H1 (cell line): ENCODE results near the gene DCAF6. TPM values are rescaled to one million over a fixed set of nuclear protein-coding genes. Genes with fewer than 3 reads are reported as not detected.

ENCODE experiments used
- CTCF ChIA-PET: fragments of 300-600 bp; sonication (Branson Sonifier 250); formaldehyde crosslinking; loops from one replicate; lab custom pipeline; 2021; ENCODE audit not compliant: partially characterized antibody; lab: Charles Lee
- POLR2A ChIA-PET: fragments of 300-600 bp; sonication (Branson Sonifier 250); formaldehyde crosslinking; loops from one replicate; lab custom pipeline; 2021; ENCODE audit warnings: inconsistent platforms; ENCODE audit not compliant: partially characterized antibody; lab: Charles Lee
- DNase-seq, 2 experiments: peaks; one replicate each; pipeline versions ENCODE4 v3.0.0 to v3.0.0-alpha.2; 2010 to 2022; ENCODE audit warnings: low spot score in 2 of 2, low read depth in 1 of 2, mixed read lengths in 1 of 2
- FAIRE-seq: peaks from 2 replicates; lab custom pipeline; 2011; peaks lifted over from hg19 to GRCh38; lab: Jason Lieb, UNC
- H2AFZ ChIP-seq: 2 replicates; pipeline ENCODE4 v1.8.1; 2012; ENCODE audit warnings: low read length, inconsistent platforms
- H2AK5ac ChIP-seq: 2 replicates; pipeline ENCODE4 v1.6.1; 2013; ENCODE audit warnings: low read depth, low read length
- H2BK120ac ChIP-seq: replicated peaks from 2 replicates; pipeline ENCODE3; 2013; ENCODE audit warnings: low read depth, low read length, inconsistent platforms
- H2BK12ac ChIP-seq: 2 replicates; pipeline ENCODE4 v1.6.1; 2013; ENCODE audit warnings: low read depth, low read length
- H2BK15ac ChIP-seq: 2 replicates; pipeline ENCODE4 v1.6.1; 2013; ENCODE audit warnings: low read length
- H2BK20ac ChIP-seq: 2 replicates; pipeline ENCODE4 v1.6.1; 2013; ENCODE audit warnings: low read length
- H2BK5ac ChIP-seq: 2 replicates; pipeline ENCODE4 v1.6.1; 2013; ENCODE audit warnings: low read depth, low read length
- H3K14ac ChIP-seq: 2 replicates; pipeline ENCODE4 v1.6.1; 2013; ENCODE audit warnings: inconsistent platforms; ENCODE audit not compliant: insufficient read length
- H3K18ac ChIP-seq: 2 replicates; pipeline ENCODE4 v1.6.1; 2013; ENCODE audit warnings: low read length; ENCODE audit errors: extremely low read depth
- H3K23ac ChIP-seq: 2 replicates; pipeline ENCODE4 v1.6.1; 2013; ENCODE audit warnings: inconsistent platforms; ENCODE audit not compliant: insufficient read length
- H3K23me2 ChIP-seq: 2 replicates; pipeline ENCODE4 v1.6.1; 2013; ENCODE audit warnings: low read depth, low read length
- H3K27ac ChIP-seq: 2 replicates; pipeline ENCODE4 v1.6.1; 2011; ENCODE audit warnings: low read depth, low read length, inconsistent platforms
- H3K27me3 ChIP-seq, 4 experiments: replicated peaks in 1 of 4; 1 replicate in 1 of 4; 2 replicates in 3 of 4; pipeline versions ENCODE4 v1.6.1 to v1.8.1; 2011 to 2013; ENCODE audit warnings: low read length in 3 of 4, mild to moderate bottlenecking in 3 of 4, inconsistent platforms in 2 of 4, mixed read lengths in 2 of 4, moderate library complexity in 1 of 4; ENCODE audit not compliant: control insufficient read depth in 3 of 4, insufficient read depth in 3 of 4; ENCODE audit errors: extremely low read depth in 1 of 4
- H3K36me3 ChIP-seq, 4 experiments: 2 replicates each; pipeline versions ENCODE4 v1.6.1 to v1.8.1; 2011 to 2013; ENCODE audit warnings: mild to moderate bottlenecking in 4 of 4, low read length in 3 of 4, moderate library complexity in 2 of 4, control low read depth in 1 of 4, inconsistent platforms in 1 of 4; ENCODE audit not compliant: insufficient read depth in 4 of 4, control insufficient read depth in 2 of 4
- H3K4ac ChIP-seq: replicated peaks from 2 replicates; pipeline ENCODE3; 2013; ENCODE audit warnings: low read length, low read depth, mixed read lengths, inconsistent platforms; ENCODE audit not compliant: insufficient read length
- H3K4me1 ChIP-seq, 4 experiments: replicated peaks in 1 of 4; 1 replicate in 1 of 4; 2 replicates in 3 of 4; pipeline versions ENCODE4 v1.6.1 to v1.8.1; 2011 to 2013; ENCODE audit warnings: low read length in 3 of 4, inconsistent platforms in 2 of 4, mixed read lengths in 1 of 4; ENCODE audit not compliant: insufficient read depth in 4 of 4, control insufficient read depth in 3 of 4
- H3K4me2 ChIP-seq, 2 experiments: 2 replicates each; pipeline versions ENCODE4 v1.6.1 to v1.8.1; 2011 to 2013; ENCODE audit warnings: low read depth in 2 of 2, low read length in 2 of 2, control low read depth in 1 of 2, inconsistent platforms in 1 of 2, mild to moderate bottlenecking in 1 of 2; ENCODE audit not compliant: insufficient read depth in 1 of 2
- H3K4me3 ChIP-seq, 4 experiments: fragments of 200-600, 300-600 bp in 1 of 4; sonication (generic), shearing (Covaris generic), sonication (Bioruptor Twin) in 1 of 4; 2 replicates each; pipeline versions ENCODE4 v1.5.1 to v1.8.1; 2011 to 2016; ENCODE audit warnings: low read length in 4 of 4, low read depth in 3 of 4, control low read depth in 2 of 4, inconsistent platforms in 2 of 4, mild to moderate bottlenecking in 2 of 4, mixed read lengths in 1 of 4, moderate library complexity in 1 of 4; ENCODE audit not compliant: insufficient read depth in 2 of 4; ENCODE audit errors: extremely low read depth in 1 of 4
- H3K56ac ChIP-seq: replicated peaks from 2 replicates; pipeline ENCODE3; 2013; ENCODE audit warnings: low read depth, mild to moderate bottlenecking, mixed read lengths, low read length, inconsistent platforms; ENCODE audit not compliant: insufficient read length
- H3K79me1 ChIP-seq: 2 replicates; pipeline ENCODE4 v1.6.1; 2013; ENCODE audit warnings: low read depth, low read length, control low read depth
- H3K79me2 ChIP-seq, 2 experiments: 2 replicates each; pipeline versions ENCODE4 v1.6.1 to v1.8.1; 2012 to 2013; ENCODE audit warnings: low read length in 2 of 2, mild to moderate bottlenecking in 2 of 2, inconsistent platforms in 1 of 2; ENCODE audit not compliant: insufficient read depth in 2 of 2, control insufficient read depth in 1 of 2
- H3K9ac ChIP-seq, 4 experiments: replicated peaks in 1 of 4; 1 replicate in 1 of 4; 2 replicates in 3 of 4; pipeline versions ENCODE4 v1.6.1 to v1.8.1; 2011 to 2013; ENCODE audit warnings: low read depth in 3 of 4, low read length in 3 of 4, control low read depth in 2 of 4, mild to moderate bottlenecking in 2 of 4, moderate library complexity in 2 of 4, inconsistent platforms in 1 of 4; ENCODE audit errors: extremely low read depth in 1 of 4
- H3K9me3 ChIP-seq, 2 experiments: 2 replicates each; pipeline versions ENCODE4 v1.6.1 to v1.8.1; 2012 to 2013; ENCODE audit warnings: mild to moderate bottlenecking in 2 of 2, moderate library complexity in 2 of 2, control low read depth in 1 of 2, inconsistent platforms in 1 of 2, low read depth in 1 of 2, low read length in 1 of 2, mixed read lengths in 1 of 2; ENCODE audit not compliant: insufficient read depth in 2 of 2
- H4K20me1 ChIP-seq, 2 experiments: replicated peaks in 1 of 2; 2 replicates each; pipeline versions ENCODE3 to v1.8.1; 2011 to 2013; ENCODE audit warnings: inconsistent platforms in 2 of 2, low read length in 2 of 2, mild to moderate bottlenecking in 1 of 2; ENCODE audit not compliant: insufficient read depth in 2 of 2, control insufficient read depth in 1 of 2
- H4K5ac ChIP-seq: 2 replicates; pipeline ENCODE4 v1.6.1; 2013; ENCODE audit warnings: low read length, low read depth, mixed read lengths, inconsistent platforms; ENCODE audit not compliant: insufficient read length
- H4K8ac ChIP-seq: 2 replicates; pipeline ENCODE4 v1.8.0; 2013; ENCODE audit warnings: mild to moderate bottlenecking, moderate library complexity, low read length, inconsistent platforms; ENCODE audit not compliant: insufficient read depth; ENCODE audit errors: extremely low read depth
- H4K91ac ChIP-seq: replicated peaks from 2 replicates; pipeline ENCODE3; 2013; ENCODE audit warnings: low read length, mixed read lengths, inconsistent platforms; ENCODE audit not compliant: insufficient read length
- BACH1 ChIP-seq: IDR thresholded peaks from 2 replicates; pipeline ENCODE4 v1.6.1; 2012; ENCODE audit warnings: low read length, improper control_type of control experiment
- CHD1 ChIP-seq: IDR thresholded peaks from 2 replicates; pipeline ENCODE4 v1.6.1; 2012; ENCODE audit warnings: low read depth, low read length, improper control_type of control experiment
- CTCF ChIP-seq, 3 experiments: IDR thresholded peaks; 1 replicate in 2 of 3; 2 replicates in 1 of 3; pipeline versions ENCODE4 v1.5.1 to v1.6.1; 2011; ENCODE audit warnings: low read length in 3 of 3, mild to moderate bottlenecking in 3 of 3, inconsistent platforms in 2 of 3, low read depth in 1 of 3, moderate library complexity in 1 of 3; ENCODE audit not compliant: insufficient read depth in 1 of 3; ENCODE audit errors: control extremely low read depth in 1 of 3
- EP300 ChIP-seq, 2 experiments: IDR thresholded peaks; 1 replicate in 1 of 2; 2 replicates in 1 of 2; pipeline ENCODE4 v1.6.1; 2011 to 2012; ENCODE audit warnings: low read depth in 2 of 2, low read length in 2 of 2, mild to moderate bottlenecking in 2 of 2, borderline replicate concordance in 1 of 2, inconsistent platforms in 1 of 2, moderate library complexity in 1 of 2
- EZH2 ChIP-seq: fragments of 200-600 bp; sonication (generic); IDR thresholded peaks from 2 replicates; pipeline ENCODE4 v1.7.1; 2012; ENCODE audit warnings: low read depth, mild to moderate bottlenecking, moderate library complexity, low read length, inconsistent platforms; ENCODE audit not compliant: severe bottlenecking
- MAFK ChIP-seq: IDR thresholded peaks from 2 replicates; pipeline ENCODE4 v1.6.1; 2012; ENCODE audit warnings: low read depth, mild to moderate bottlenecking, improper control_type of control experiment, low read length
- SIN3A ChIP-seq, 2 experiments: IDR thresholded peaks in 1 of 2; conservative IDR thresholded peaks in 1 of 2; 2 replicates each; pipeline ENCODE4 v1.6.1; 2011 to 2012; ENCODE audit warnings: low read length in 2 of 2, improper control_type of control experiment in 1 of 2, low read depth in 1 of 2, mild to moderate bottlenecking in 1 of 2
- SIRT6 ChIP-seq: IDR thresholded peaks from one replicate; pipeline ENCODE4 v1.7.1; 2012; ENCODE audit warnings: low read length, inconsistent platforms
- SP1 ChIP-seq: IDR thresholded peaks from 2 replicates; pipeline ENCODE4 v1.6.1; 2011; ENCODE audit warnings: low read depth, low read length
- SP2 ChIP-seq: IDR thresholded peaks from 2 replicates; pipeline ENCODE4 v1.6.1; 2012; ENCODE audit warnings: mild to moderate bottlenecking, low read length, inconsistent platforms
- TAF1 ChIP-seq: IDR thresholded peaks from 2 replicates; pipeline ENCODE4 v1.6.1; 2011; ENCODE audit warnings: mild to moderate bottlenecking, low read depth, low read length
- TBP ChIP-seq: IDR thresholded peaks from 2 replicates; pipeline ENCODE4 v1.6.1; 2011; ENCODE audit warnings: low read depth, low read length, improper control_type of control experiment
- ZNF274 ChIP-seq: IDR thresholded peaks from 2 replicates; pipeline ENCODE4 v1.7.0; 2012; ENCODE audit warnings: low read length, borderline replicate concordance; ENCODE audit errors: extremely low read depth
- polyA plus RNA-seq, 7 experiments: library from polyadenylated mRNA; depleted of rRNA in 3 of 7; stranded (reverse) in 5 of 7; unstranded in 2 of 7; fragments of >200 nt in 5 of 7; fragments of 200-250 nt in 2 of 7; gene quantifications; 1 replicate in 5 of 7; 2 replicates in 1 of 7; 4 replicates in 1 of 7; pipeline versions ENCODE4 v1.2.1 to v1.2.3, GENCODE V29; 2011 to 2013; ENCODE audit warnings: missing spikeins in 2 of 7, mixed read lengths in 2 of 7
- total RNA-seq: library from RNA; stranded (reverse); fragmentation: NEBNext Ultra II Directional; extraction: Animal tissue kit (Norgen Biotek cat#: 25700); gene quantifications from 2 replicates; pipeline ENCODE4 v1.2.1, GENCODE V29; 2021

Gene DCAF6
- total and polyA plus RNA-seq, 2 of the 8 experiments (the other 6 are each of a cell fraction or from before 2014, with no cell fraction given): 12.3 to 17.4 TPM

- Histone ChIP-seq H3K27ac (no peak overlapping the region), H4K8ac (no peak overlapping the region), H4K20me1 (no peaks in the 10 kb centered on the region), H3K4me3 (no peak overlapping the region), H4K5ac (no peak overlapping the region), H3K14ac (no peak overlapping the region), H3K56ac (no peak overlapping the region), H3K36me3 (peaks cover 0 to 19% (median 2%) of the 10 kb centered on the region in 4 experiments; a peak in 2 of 8 replicates), H2AK5ac (no peak overlapping the region), H3K23ac (no peak overlapping the region), H3K9me3 (no peaks in the 10 kb centered on the region), H2BK20ac (no peak overlapping the region), H3K9ac (no peak overlapping the region), H3K18ac (no peak overlapping the region), H2BK5ac (no peak overlapping the region), H3K4ac (no peak overlapping the region), H4K91ac (no peak overlapping the region), H3K4me2 (no peak overlapping the region), H3K79me2 (peaks cover 0 to 67% of the 10 kb centered on the region in 2 experiments; a peak in 2 of 4 replicates), H3K23me2 (no peaks in the 10 kb centered on the region), H3K27me3 (no peaks in the 10 kb centered on the region), H3K4me1 (no peaks in the 10 kb centered on the region), H2BK15ac (no peak overlapping the region), H2BK12ac (no peak overlapping the region), H3K79me1 (0 out of 2 replicates have a peak, but pooled peaks cover 3% of the 10 kb centered on the region), H2BK120ac (no peak overlapping the region), H2AFZ (no peak overlapping the region)
- POLR2A ChIA-PET: no interaction called here
- FAIRE-seq (no peak), DNase-seq (no peak)
- CTCF ChIA-PET: interaction anchor here (0.6 kb wide), 2 partner anchors 82 to 1862 kb away, joined by 3 to 4 read pairs; no protein-coding TSS in a partner anchor
- TF ChIP-seq SP2 (no peak), EZH2 (no peak), SIRT6 (no peak), CHD1 (no peak), ZNF274 (no peak), BACH1 (no peak), EP300 (IDR thresholded peaks at IDR 0.05; ENCODE audit: borderline replicate concordance in 1 of 2, low read depth in 2 of 2, low read length in 2 of 2) (no peak), TBP (no peak), CTCF (IDR thresholded peaks at IDR 0.05; ENCODE audit: control extremely low read depth in 1 of 3, insufficient read depth in 1 of 3, low read depth in 1 of 3, low read length in 3 of 3) (no peak), TAF1 (no peak), MAFK (no peak), SIN3A (conservative IDR thresholded peaks at IDR 0.05 in 1 of 2, IDR thresholded peaks at IDR 0.05 in 1 of 2; ENCODE audit: low read depth in 1 of 2, low read length in 2 of 2) (no peak), SP1 (no peak)
These were observed 21.2 kb downstream of the DCAF6 start for GRCh38 chr1:167957710-167958109.
